GM19324 (cell line): ENCODE data around the gene OMP.

Experiments
- ATAC-seq: cut with Tn5 transposase; IDR thresholded peaks from one replicate; pipeline ENCODE4 v1.9.1; 2021; ENCODE audit warnings: mild to moderate bottlenecking, moderate library complexity; ENCODE audit not compliant: unreplicated experiment, low FRiP score

The OMP gene

DNA sequence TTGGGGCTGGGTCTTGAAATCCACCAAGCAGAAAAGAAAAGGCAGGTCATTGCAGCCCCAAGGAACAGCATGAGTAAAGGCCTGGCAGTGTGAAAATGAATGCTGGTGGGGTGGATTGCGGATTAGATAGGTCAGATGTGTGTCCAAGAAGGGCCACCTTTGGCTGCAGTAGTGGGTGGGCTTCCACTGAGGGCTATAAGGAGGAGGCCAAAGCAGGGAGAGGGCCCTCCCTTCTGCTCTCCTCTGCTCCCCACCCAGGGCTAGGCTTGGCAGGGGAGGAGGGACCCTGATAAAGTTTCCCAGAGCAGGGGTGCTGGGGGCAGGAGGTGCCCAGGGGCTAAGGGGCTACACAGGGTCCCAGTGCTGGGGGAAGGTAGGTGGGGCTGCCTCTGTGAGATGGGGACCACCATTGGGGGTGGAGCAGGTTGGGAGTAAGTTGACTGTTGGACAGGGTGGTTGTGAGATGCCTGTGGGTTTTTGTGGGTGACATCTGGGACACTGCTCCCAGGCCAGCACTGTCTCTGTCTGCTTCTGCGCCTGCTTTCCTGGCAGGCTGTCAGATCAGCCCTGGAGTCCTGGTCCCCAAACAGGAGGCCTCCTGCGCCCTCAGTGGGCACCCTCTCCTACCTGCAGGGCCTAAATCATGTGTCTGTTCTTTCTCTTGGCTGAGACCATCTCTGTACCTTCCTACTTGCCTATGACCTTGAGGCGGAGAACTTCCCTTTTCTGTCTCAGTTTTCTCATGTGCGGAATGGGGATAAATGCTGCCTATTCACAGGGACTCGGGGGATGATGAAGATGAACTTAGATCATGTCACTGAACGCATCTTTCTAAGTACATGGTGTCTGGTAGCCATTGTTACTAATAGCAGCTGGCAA is 33.9 kb upstream of the OMP start:
- ATAC-seq: no peak

DNA sequence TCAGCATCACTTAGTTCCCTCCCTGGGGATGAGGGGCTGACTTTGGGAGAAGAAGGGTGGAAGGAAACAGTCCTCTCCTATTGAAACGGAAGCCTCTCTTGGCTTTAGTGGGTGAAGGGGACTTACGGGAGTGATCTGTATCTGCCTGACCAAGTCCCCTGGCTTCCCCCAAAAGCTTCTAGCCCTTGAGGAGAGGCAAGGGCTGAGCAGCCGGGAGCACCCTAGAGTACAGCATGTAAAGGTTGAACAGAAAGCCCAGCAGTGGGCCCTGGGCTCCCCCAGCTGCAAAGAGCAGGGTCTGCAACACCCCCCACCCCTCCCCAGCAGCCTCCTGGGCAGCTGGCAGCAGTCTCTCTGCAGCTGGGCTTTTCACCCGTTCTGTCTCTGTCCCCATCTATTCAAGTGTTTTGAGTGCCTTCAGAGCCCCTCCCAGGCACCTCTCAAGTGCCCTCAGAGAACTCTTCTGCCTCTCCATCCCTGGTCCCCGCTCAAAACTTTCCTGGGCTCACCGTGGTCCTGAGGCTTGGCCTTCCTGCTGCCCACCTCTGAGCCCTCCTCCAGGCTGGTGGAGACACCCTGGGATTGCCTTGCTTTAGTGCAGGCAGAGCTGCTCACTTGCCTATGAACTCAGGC is 33.2 kb upstream of the OMP start:
- ATAC-seq: no peak

DNA sequence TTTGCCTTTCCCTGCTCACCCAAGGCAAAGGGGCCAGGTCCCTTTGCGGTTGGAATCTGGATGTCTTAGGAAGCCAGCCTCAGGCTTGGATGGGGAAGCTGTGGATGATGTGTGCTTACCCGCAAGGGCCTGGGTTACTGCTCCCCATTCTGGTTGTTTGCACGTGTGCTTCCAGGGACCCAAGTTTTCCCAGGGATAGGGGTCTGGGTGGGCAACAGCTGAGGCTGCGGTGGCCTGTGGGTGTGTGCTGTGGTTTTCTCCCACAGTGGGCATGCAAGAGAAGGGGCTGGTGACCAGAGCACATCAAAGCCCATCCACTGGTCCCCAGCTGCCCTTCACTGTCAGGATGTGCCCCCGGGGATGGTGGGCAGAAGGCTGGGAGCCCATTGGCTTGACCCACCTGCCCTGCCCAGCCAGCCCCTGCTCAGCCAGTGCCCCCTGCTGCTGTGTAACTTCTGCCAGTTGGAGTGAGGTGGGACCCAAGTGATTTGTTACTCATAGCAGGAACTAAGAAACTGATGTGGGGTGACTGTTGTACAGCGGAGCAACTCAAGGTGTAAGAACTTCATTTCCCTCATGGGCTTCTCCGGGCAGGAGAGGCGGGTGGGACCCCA is 32.6 kb upstream of the OMP start:
- no peak for ATAC-seq

DNA sequence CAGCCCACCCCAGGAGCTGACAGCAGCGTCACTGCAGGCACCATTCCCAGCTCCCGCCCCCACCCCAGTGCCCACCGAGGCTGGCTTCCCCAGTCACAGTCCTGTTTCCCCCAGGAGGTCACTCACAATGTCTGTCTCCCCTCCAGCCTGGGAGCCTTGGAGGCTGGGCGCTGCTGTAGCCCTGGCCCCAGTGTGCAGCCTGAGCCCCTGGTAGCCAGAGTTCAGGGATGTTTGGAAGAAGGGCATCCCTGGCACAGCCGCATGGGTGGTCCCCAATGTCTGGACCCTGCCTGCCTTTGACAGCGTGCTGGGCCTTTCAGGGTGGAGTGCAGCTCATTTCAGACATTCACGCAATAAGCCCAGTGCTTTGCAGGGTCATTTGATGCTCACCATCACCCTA is 31.6 kb upstream of the OMP start:
- ATAC-seq: no peak

DNA sequence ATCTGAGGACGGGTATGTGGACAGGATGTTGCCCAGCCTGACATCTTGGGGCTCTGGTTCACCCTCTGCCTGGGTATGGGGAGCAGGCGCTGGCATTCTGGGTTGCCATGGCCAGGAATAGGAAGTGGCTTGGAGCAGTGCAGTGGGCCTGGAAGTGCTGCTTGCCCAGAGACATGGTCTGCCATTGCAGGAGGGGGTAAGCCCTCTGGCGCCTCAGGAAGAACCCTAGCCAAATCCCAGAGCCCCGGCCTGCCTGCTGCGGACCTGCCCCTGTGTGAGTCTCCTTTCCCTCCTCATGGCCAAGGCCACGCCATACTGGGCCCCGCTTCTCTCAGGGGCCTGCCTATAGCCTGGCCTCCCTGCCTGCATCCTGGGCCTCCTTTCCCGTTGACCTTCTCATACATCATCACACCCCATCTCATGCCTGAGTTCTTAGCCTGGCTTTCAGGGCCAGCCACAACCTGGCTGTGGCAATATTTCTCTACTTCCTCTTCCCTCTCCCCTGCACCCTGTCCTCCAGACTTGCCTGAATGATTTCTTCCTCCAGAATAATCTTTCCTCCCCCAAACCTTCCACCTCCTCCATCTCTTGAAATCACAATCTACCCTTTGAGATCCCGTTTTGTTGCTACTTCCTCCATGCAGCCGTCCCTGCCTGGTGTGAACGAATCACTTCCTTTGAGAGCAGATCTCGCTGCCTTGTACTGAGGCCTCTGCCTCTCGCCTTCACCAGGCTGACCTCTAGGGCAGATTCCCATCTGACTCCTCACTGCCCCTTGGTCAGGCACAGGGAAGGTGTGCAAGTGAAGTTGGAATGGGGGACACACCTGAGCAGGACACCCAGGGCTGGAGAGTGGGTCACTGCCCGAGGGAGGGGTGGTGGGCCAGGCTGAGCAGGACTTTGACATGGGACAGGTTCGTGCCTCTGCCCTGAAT is 30.7 kb upstream of the OMP start:
- ATAC-seq: no peak

DNA sequence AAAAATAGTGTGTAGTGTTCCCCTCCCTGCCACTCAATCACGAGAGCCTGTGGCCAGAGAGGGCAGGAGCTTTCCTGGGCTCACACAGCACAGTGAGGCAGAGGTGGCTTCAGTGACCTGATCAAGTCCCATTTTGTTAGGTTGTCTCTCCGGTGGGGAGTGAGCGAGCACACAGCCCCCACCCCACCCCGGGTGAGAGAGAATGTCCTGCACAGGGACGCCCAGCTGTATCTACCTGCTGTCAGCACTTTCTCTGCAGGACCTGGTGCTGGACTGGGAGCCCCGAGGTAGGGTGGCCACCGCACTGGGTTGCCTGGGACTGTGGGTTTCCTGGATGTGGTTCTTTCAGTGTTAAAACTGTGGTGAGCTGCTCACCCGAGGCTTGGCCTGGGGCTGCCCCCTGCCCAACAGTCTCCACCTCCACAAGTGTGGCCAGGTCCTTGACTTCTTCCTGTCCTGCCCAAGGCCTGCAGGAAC is 29.8 kb upstream of the OMP start:
- no peak for ATAC-seq

DNA sequence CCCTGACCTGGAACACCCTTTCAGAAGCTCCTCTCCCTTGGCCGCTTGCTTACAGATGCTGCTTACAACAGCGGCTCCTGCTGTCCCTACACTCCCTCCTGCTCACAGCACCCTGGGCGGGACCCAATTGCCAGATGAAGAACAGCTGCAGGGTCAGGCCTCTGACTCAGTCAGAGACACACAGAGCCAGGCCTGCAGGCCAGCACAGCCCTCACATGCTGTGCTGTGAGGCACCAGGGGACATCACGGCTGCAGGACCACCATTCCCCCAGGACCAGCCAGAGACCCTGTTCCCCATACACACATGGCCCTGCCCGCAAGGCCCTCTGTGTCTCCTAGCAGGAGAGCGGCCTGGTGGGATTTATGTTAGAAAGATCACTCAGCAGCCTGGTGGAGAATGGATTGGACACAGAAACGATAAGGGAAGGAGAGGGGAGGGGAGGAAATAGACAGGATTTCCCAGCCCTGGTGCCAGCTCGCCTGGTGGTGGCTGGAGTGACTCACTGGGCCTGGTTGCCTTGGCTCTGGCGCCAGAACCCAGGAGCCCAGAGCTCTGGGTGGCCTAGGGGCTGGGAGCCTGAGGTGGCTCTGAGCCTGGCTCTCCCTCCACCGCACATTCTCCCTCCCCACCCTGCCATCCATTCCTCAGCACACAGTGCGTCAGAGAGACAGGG is 29.2 kb upstream of the OMP start:
- ATAC-seq: no peak

DNA sequence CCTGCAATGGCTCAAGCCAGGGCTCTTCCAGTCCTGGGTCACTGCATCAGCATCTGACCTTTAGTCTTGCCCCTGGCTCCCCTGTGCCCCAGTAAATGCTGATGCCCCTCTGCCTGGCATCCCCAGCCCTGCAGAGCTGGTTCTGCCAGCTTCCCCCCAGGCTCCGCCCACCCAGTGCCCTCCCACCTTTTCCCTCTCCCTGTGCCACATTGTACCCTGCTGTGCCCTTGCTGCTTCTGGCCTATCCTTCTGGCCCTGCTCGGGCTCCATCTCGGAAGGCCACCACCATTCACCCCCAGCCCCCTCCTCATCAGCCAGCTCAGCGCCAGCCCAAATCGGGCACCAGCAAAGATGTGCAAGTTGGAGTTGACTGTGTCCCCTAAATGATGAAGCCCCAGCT is 28.4 kb upstream of the OMP start:
- no peak for ATAC-seq

DNA sequence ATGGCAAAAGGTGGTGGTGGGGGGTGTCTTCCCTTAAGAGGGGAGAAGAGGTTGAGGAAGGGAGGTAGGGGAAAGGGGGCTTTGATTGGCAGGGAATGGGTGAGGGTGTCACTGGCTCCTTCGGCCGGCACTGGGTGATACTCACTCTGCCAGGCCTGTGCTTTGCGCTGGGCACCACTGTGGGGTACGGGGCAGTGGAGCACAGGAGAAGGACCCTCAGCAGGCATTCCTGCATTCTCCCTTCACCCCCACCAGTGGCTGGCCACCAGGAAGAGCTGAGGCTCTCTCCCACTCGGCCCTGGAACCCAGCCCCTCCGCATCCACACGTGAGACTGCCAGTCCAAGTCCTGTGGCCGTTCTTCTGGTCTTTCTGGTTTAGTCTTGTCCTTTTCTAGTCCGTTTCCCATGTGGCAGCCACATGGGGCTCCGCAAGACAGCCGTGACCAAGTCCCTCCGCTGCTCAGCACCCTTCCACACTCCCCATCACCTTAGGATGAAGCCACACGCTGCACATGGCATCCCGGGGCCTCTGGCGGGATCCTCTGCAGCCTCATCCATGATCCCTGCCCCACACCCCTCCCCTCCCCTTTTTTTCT is 27.9 kb upstream of the OMP start:
- no peak for ATAC-seq

DNA sequence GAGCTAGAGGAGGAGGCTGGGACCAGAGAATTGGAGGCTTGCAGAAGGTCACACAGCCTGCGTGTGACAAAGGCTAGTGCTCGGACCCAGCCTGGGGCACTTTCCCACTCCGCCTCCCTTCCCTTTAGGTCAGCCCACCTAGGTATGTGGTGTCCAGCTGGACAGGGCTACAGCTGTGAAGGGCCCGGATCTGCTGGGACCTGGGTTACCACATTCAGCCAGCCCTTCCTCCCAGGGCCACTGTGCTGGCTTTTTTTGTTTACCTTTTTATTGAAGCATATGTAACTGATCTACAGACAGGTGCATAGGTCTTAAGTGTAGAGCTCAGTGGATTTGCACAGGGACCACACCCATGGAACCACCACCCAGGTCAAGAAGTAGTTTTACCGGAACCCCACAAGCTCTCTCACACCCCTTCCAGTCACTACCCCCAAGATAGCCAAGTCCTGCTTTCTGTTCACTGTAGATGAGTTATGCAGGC is 27.2 kb upstream of the OMP start:
- no peak for ATAC-seq

DNA sequence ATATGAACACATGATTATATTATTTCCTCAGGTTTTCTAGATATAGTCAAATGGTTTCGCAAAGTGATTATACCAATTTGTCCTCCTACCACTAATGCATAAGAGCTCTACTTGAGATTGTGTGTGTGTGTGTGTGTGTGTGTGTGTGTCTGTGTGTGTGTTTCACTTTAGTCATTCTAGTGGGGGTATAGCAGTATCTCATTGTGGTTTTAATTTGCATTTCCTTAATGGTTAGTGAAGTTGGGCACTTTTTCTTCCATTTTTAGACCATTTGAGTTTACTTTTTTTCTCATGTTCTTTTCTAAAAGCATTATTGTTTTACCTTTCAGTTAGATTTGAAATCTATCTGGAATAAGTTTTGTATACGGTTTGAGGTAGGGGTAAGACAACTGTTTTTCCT is 23.0 kb upstream of the OMP start:
- ATAC-seq: no peak

DNA sequence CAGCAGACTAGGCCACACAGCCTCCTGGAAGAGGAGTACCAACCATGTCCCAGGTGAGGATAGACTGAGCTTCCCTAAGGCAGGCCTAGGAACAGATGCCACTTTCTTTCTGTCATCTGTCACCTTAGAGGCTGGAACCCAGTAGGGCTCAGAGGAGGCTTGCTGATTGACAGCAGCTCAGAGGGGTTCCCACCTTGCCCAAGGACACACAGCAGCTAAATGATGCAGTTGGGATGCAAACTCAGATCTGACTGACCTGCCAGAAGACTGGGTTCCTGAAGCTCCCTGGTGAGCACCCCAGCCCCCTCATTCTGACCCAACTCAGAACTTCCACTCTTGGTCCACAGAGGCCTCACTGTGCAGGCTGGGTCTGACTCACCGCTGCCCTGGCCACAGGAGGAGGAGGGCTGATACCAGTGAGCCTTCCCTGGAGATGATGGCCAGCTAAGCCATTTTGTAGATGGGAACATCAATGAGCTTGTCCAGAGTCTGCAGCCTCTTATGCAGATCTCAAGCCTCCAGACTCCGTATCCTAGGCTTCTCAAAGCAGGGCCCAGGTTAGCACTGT is 21.9 kb upstream of the OMP start:
- ATAC-seq: no peak

DNA sequence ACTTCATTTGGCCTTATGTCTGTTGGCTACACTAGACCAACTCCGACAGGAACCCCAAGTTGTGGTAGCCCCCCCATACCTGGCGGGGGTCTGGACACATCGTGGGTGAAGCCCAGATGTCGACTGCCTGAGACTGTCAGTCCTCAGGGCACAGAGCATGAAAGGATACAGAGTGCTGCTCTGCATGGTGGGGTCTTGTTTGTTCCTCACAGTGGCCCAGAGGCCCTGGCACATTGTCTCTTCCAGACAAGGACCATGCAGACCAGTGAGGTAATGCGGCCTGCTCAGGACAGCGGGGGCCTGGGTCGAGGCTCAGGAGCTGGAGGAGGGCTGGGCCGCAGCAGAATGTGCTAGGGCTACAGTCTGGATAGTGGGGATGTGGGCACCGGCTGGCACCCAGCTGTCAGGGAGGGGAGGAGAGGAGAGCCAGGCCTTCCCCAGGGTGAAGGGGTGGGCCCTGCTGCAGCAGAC is 21.2 kb upstream of the OMP start:
- ATAC-seq: no peak

DNA sequence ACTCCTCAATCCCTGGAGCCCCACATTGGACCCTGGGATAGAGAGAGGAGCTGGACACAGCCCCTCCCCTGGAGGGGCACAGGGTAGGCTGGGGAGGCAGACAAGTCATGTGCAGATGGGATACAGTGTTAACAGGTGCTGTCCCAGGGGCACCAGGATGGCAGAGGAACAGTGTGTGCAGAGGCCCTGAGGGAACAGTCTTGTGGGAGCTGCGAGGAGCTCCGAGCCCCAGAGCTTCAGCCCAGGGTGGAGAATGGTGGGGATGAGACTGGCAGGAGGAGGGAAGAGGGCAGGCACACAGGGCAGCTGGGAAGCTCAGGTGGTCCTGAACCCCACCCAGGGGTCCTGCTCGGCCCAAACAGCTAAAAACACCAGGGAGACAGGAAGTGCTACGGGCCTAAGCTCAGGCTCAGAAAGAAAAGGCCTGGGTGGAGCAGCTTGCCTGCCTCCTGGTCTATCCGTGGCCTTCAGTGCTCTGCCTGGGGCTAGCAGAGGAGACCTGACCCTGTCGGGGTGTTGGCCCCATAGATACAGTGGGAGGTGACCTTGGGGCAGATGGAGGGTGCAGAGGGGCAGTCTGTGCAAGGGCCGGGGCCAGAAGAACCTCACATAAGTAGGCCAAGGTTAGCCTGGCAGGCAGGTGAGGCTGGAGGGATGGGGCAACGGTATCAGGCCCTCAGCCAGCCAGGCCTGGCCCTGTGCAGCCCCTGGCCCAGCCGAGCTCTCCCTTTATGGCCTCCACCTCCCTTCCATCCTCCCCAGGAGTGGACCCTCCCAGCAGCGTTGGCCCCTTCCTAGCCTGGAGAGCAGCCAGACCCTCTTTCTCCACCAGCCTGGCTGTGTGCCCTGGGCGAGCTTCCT is 20.4 kb upstream of the OMP start:
- no peak for ATAC-seq

DNA sequence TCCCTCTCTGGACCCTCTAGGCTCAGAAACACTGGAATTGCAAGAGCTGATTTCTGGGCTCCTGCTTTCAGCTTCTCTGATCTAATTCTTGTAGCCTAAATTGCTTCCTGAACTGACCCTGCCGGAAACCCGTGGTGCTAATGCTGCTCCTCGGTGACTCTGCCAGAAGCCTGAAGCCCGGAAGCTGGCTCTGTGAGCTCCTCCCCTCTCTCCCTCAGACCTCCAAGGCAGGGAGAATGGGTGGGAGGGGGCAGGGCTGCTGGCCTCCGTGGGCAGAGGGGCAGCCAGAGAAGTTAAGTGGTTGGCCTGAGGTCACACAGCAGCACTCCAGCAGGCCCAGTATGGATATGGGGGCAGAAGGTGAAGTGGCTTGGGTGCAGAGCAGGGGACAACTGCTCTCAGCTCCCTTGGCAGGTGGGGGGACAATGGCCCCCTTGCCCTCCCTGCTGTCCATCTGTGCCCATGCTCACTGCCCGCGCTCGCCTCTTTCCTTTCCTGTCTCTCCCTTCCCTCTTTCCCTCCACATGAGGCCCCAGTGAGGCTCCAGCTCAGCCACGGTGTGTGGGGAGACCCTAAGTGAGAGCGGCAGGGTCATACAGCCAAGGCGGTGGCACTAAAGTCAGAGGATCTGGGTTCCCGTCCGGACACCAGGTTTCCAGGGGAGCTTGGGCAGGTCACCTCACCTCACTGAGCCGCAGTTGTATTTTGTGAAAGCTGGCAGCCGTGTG is 19.6 kb upstream of the OMP start:
- ATAC-seq: no peak

DNA sequence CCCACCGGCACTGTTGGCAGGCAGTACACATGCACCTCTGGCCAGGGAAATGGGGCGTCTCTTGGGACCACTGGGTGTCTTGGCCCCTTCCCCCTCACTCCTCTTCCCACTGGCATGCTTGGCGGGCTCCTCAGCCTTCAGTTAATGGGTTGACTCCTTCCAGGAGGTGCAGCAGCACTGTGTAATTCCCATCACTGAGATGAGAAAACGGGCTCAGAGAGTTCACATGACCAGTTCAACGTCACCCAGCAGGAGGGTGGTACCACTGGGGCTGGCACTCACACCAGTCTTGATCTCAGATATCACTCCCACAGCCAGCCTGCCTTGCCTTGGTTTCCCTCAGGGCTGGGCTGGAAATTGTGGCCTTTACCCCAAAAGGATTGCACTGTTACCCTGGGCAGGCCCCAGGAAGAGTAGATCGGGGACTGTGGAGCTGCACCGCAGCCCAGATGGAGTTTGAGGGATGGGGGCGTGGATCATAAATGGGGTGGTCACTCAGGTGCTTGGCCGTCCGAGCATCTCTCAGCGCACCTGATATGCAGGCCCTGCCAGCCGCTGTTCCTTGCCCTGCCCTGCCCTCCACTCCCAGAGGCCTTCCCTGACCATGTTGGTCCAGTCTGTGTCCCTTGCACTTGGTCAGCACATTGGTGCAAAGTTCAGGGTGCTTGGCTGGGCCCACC is 18.9 kb upstream of the OMP start:
- no peak for ATAC-seq
